ENCODE measurements around the gene PLCB2. TPM values are rescaled to one million over a fixed set of nuclear protein-coding genes. Genes with fewer than 3 reads are reported as not detected.
A peak's percentile ranks its signal among the peaks of the same experiment; 100 is the strongest.

The PLCB2 gene
- total RNA-seq, 1 experiment from 2014 or later: 0.84 TPM

DNA sequence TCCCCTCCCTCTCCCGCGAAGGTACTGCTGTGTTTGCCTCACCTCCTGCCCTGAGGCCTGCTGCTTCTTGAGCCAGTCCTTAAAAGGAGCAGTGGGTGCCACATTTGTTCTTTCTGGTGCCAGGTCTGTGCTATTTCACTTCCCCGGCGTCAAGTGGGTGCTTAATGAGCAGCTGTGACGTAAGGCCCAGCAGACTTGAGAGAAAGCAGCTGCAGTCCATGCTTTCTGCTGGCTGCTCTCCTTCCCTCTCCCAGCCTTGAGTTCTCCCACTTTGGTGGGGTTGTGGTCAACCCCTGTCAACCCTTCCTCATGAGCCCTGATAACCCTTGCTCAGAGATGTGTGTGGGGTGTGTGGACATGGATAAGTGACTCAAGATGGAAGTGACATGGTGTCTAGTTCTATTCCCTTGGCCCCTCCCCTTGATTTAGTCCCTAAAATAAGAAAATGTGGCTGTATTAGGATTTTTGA, 22.7 kb upstream of the PLCB2 start:
- H3K4me3 Mint-ChIP-seq (ENCODE audit: unreplicated experiment): no peak overlapping the region
- H3K36me3 Mint-ChIP-seq (ENCODE audit: insufficient read depth, unreplicated experiment): peaks cover 29% of the 10 kb centered on the region
- no peak overlapping the region for H3K27ac Mint-ChIP-seq (ENCODE audit: low read depth, unreplicated experiment)
- TF ChIP-seq, protein P1, sequence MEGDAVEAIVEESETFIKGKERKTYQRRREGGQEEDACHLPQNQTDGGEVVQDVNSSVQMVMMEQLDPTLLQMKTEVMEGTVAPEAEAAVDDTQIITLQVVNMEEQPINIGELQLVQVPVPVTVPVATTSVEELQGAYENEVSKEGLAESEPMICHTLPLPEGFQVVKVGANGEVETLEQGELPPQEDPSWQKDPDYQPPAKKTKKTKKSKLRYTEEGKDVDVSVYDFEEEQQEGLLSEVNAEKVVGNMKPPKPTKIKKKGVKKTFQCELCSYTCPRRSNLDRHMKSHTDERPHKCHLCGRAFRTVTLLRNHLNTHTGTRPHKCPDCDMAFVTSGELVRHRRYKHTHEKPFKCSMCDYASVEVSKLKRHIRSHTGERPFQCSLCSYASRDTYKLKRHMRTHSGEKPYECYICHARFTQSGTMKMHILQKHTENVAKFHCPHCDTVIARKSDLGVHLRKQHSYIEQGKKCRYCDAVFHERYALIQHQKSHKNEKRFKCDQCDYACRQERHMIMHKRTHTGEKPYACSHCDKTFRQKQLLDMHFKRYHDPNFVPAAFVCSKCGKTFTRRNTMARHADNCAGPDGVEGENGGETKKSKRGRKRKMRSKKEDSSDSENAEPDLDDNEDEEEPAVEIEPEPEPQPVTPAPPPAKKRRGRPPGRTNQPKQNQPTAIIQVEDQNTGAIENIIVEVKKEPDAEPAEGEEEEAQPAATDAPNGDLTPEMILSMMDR (IDR thresholded peaks at IDR 0.05; ENCODE audit: unreplicated experiment): no peak
- H3K4me1 Mint-ChIP-seq (ENCODE audit: insufficient read depth, unreplicated experiment): peaks cover 39% of the 10 kb centered on the region
- DNase-seq (ENCODE audit: unreplicated experiment): no peak
- ChIA-PET CTCF (interaction anchor here (0.6 to 7.5 kb wide), 5 partner anchors 8 to 92 kb away, joined by 3 to 105 read pairs (median 12); partner anchors contain the start of gene CCDC9B), POLR2A (interaction anchor here (0.7 to 1.5 kb wide), 2 partner anchors 9 to 35 kb away, joined by 3 to 7 read pairs; partner anchors contain the start of gene CCDC9B)
- BruUV-seq (replicated peaks): TSS peak; percentile 3
- intact Hi-C loops (cut with micrococcal nuclease): no loop called here
- H3K27me3 Mint-ChIP-seq (ENCODE audit: insufficient read depth, unreplicated experiment): no peaks in the 10 kb centered on the region
- no peaks in the 10 kb centered on the region for H3K9me3 Mint-ChIP-seq (ENCODE audit: unreplicated experiment)

DNA sequence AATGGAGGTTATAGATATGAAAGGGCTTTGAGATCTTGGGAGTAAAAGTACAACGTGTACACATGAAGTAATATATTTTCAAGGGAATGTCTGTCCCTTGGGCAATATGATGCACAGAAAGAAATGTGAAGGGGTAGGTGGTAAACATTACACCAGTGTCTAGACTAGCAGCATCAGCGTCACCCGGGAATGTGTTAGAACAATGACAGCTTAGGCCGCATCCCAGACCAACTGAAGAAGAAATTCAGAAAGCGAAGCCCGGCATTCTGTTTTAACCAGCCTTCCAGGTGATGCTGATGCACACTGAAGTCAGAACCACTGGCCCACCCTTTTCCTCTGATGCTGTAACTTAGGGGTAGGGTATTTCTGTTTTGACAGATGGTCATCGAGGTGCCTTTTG, 22.1 kb upstream of the PLCB2 start:
- peaks cover 29% of the 10 kb centered on the region for H3K36me3 Mint-ChIP-seq (ENCODE audit: insufficient read depth, unreplicated experiment)
- intact Hi-C loops (cut with micrococcal nuclease): no loop called here
- ChIA-PET POLR2A (interaction anchor here (5.7 kb wide), 1 partner anchor 9 kb away, joined by 62 read pairs; the partner anchor contains the start of gene CCDC9B), CTCF (interaction anchor here (0.6 to 7.5 kb wide), 4 partner anchors 8 to 92 kb away, joined by 3 to 105 read pairs (median 8); partner anchors contain the start of gene CCDC9B)
- H3K27me3 Mint-ChIP-seq (ENCODE audit: insufficient read depth, unreplicated experiment): no peaks in the 10 kb centered on the region
- TF ChIP-seq, protein P1 (IDR thresholded peaks at IDR 0.05; ENCODE audit: unreplicated experiment): no peak
- no peak overlapping the region for H3K27ac Mint-ChIP-seq (ENCODE audit: low read depth, unreplicated experiment)
- no peak overlapping the region for H3K4me3 Mint-ChIP-seq (ENCODE audit: unreplicated experiment)
- H3K4me1 Mint-ChIP-seq (ENCODE audit: insufficient read depth, unreplicated experiment): peaks cover 40% of the 10 kb centered on the region
- DNase-seq (ENCODE audit: unreplicated experiment): no peak
- H3K9me3 Mint-ChIP-seq (ENCODE audit: unreplicated experiment): no peaks in the 10 kb centered on the region
- no TSS peak for BruUV-seq (replicated peaks)

DNA sequence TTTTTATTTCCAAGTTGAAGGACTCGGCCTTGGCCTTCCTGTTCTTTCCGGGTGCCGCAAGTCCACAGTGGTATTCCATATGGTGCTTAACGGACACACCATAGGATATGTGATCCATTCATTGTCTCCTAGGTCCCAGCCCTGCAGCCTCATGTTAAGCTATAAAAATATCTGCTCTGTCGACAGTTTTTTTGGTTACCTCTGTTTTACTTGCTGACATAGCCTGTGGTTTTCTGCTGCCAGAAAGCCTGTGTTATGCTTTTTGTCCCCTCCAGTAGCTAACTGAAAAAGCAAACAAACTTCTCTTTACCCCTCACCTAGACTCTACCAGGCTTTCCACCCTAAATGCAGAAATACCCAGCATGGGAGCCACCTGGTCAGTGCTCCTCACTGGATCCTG, 21.0 kb upstream of the PLCB2 start:
- no peak overlapping the region for H3K27ac Mint-ChIP-seq (ENCODE audit: low read depth, unreplicated experiment)
- TSS peak; percentile 5 for BruUV-seq (replicated peaks)
- no peaks in the 10 kb centered on the region for H3K9me3 Mint-ChIP-seq (ENCODE audit: unreplicated experiment)
- H3K27me3 Mint-ChIP-seq (ENCODE audit: insufficient read depth, unreplicated experiment): no peaks in the 10 kb centered on the region
- TF ChIP-seq, protein P1 (IDR thresholded peaks at IDR 0.05; ENCODE audit: unreplicated experiment): no peak
- intact Hi-C loops (cut with micrococcal nuclease): no loop called here
- peaks cover 24% of the 10 kb centered on the region for H3K36me3 Mint-ChIP-seq (ENCODE audit: insufficient read depth, unreplicated experiment)
- ChIA-PET CTCF (interaction anchor here (0.8 to 7.5 kb wide), 11 partner anchors 9 to 112 kb away, joined by 3 to 105 read pairs (median 4); partner anchors contain the start of gene CCDC9B), POLR2A (interaction anchor here (0.7 to 5.7 kb wide), 7 partner anchors 10 to 548 kb away, joined by 3 to 62 read pairs (median 3); partner anchors contain the start of genes CCDC9B, IVD and KNSTRN)
- no peak for DNase-seq (ENCODE audit: unreplicated experiment)
- H3K4me1 Mint-ChIP-seq (ENCODE audit: insufficient read depth, unreplicated experiment): peaks cover 41% of the 10 kb centered on the region
- no peak overlapping the region for H3K4me3 Mint-ChIP-seq (ENCODE audit: unreplicated experiment)

DNA sequence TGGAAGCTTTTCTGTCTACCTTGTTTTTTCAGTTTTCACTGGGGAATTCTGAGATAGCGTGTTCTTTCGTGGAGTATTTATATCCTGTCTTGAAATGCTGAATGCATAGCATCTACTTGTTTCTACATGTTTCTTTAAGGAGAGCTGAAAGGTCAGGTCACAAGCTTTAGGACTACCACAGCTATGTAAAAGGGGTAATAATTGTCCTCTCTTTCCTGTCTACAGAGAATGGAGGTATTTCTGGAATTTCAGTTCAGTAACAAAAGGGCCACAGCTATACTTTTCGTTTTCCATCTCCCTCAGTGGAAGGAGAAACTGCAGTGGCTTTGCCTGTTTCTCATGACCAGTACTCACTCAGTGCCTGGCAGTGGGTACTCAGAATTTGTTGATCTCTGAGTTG, 20.4 kb upstream of the PLCB2 start:
- no peak for DNase-seq (ENCODE audit: unreplicated experiment)
- intact Hi-C loops (cut with micrococcal nuclease): no loop called here
- Mint-ChIP-seq H3K9me3 (ENCODE audit: unreplicated experiment) (no peaks in the 10 kb centered on the region), H3K27ac (ENCODE audit: low read depth, unreplicated experiment) (no peak overlapping the region), H3K36me3 (ENCODE audit: insufficient read depth, unreplicated experiment) (peaks cover 19% of the 10 kb centered on the region), H3K4me3 (ENCODE audit: unreplicated experiment) (no peak overlapping the region), H3K4me1 (ENCODE audit: insufficient read depth, unreplicated experiment) (peaks cover 41% of the 10 kb centered on the region), H3K27me3 (ENCODE audit: insufficient read depth, unreplicated experiment) (no peaks in the 10 kb centered on the region)
- POLR2A ChIA-PET: interaction anchor here (0.7 to 5.7 kb wide), 4 partner anchors 11 to 54 kb away, joined by 3 to 62 read pairs (median 4); partner anchors contain the start of genes CCDC9B and KNSTRN
- no TSS peak for BruUV-seq (replicated peaks)
- TF ChIP-seq, protein P1 (IDR thresholded peaks at IDR 0.05; ENCODE audit: unreplicated experiment): no peak
- CTCF ChIA-PET: interaction anchor here (0.6 to 7.5 kb wide), 9 partner anchors 8 to 54 kb away, joined by 3 to 105 read pairs (median 4); partner anchors contain the start of gene CCDC9B

Measured in MCF 10A (cell line).